Stimulated activated naive CD8-positive, alpha-beta T cell treated with anti-CD3 and anti-CD28 coated beads, Interleukin-15, Interleukin-2, amounts not matched to agents 100 U/mL and 50 U/mL, for 24 hours (primary cell): Measurements from ENCODE around the gene LIMS2.

ENCODE experiments used
- ATAC-seq: fragments of 150-1000 bp; cut with Tn5 transposase; one replicate; pipeline ENCODE4 v1.10.0; 2021
- DNase-seq: peaks from one replicate; pipeline ENCODE4 v3.0.0; 2021

Gene LIMS2

DNA sequence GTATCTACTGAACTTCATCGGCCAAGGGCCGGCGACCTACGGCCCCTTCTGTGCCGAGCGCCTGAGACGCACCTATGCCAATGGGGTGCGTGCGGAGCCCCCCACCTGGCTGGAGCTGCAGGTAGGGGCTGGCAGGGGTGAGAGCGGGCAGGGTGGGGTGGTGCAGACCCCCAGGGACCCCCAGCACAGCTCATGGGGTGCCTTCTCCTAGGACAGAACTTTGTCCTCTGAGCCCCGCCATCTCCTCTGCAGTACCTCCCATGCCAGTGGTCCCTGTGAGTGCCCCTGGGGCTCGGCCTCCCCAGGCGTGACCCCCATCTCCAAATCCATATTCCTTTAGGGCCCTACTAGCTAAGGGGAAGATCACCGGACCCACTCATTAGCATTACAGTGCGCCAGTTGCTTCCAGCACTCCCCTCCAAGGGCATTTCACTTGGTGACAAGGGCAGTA lies 53.3 kb downstream of the LIMS2 start:
- DNase-seq (no peak), ATAC-seq (no peak)

DNA sequence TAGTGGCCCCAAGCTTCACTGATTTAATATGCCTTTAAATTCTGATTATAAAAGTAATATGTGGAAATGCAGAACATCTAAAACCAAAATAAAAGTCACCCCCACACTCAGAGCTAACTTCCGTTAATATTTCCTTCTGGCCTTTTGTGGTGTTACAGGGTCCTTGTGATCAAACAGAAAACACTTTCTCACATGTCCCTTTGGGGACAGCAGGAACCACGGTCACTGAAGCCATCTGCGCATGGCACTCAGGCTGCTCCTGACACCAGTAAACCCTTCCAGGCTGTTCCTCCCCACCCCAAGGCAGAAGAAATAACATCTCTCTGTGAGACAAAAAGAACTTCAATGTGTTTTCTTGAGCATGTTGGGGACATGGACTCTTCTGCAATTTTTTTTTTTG lies 54.5 kb downstream of the LIMS2 start:
- no peak for DNase-seq
- no peak for ATAC-seq

DNA sequence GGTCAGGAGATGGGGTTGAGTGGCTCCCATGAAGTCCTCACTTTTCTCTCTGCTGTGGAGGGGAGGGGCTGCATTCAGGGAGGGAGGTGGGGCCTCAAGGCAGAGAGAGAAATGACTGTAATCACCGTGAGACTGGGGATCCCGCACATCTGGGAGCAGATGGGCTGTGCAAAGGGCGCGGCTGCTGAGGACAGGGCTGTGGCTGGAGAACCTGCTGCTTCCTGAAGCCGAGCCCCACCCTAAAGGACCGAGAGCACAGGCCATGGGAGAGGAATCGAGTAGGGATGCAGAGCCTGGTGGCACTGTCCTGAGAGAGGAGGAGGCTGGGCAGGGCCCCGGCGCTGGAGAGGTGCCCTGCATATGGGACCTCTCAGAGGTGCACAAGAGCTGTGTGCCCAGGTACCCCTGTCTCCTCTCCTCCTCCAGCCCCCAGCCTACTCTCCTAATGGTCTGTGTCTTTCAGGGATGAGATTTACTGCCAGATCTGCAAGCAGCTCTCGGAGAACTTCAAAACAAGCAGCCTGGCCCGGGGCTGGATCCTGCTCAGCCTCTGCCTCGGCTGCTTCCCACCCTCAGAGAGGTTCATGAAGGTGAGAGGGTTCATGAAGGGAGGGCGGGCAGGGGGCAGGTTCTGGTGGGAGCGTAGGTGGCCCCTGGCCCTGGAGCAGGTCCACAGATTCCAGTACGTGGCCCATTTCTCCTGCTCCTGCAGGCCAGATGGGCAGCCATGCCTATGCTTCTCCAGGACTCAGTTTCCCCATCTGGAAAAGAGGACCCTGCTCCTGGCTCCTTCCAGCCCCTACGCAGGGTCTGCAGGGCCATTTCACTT lies 55.2 kb downstream of the LIMS2 start:
- ATAC-seq (no peak), DNase-seq (no peak)

DNA sequence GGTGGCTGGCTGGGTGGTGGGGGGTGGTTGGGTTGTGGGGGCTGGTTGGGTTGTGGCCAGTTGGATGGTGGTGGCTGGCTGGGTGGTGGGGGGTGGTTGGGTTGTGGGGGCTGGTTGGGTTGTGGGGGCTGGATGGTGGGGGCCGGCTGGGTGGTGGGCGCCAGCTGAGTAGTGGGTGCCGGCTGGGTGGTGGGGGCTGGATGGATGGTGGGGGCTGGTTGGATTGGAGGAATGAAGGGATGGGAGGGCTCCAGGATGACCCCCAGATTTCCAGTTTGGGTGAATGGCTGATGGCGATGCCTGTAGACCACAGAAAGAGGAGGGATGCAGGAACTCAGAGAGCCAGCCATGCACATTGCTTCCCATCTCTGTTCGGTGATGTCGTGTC lies 56.1 kb downstream of the LIMS2 start:
- no peak for ATAC-seq
- no peak for DNase-seq

DNA sequence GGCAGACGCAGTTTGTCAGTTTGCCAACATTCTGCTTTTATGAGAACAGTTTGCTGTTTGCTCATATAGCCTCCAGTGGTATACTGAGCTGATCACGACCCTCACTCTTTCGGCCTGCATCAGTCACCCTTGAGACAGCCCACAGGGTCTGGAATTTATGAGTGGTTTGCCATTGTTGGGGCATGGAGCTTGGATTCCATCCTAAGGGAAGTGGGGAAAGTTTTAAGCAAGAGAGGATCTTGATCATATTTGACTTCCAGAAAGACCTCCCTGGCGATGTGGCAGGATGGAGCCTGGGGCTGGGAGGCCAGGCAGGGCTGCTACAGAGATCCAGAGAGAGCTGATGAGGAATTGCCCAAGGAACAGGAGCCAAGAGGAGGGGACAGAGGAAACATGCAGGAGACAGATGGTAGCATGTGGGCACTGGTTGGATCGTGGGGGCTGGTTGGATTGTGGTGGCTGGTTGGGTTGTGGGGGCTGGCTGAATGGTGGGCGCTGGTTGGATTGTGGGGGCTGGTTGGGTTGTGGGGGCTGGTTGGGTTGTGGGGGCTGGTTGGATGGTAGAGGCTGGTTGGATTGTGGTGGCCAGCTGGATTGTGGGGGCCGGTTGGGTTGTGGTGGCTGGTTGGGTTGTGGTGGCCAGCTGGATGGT lies 56.7 kb downstream of the LIMS2 start:
- DNase-seq (no peak), ATAC-seq (no peak)

DNA sequence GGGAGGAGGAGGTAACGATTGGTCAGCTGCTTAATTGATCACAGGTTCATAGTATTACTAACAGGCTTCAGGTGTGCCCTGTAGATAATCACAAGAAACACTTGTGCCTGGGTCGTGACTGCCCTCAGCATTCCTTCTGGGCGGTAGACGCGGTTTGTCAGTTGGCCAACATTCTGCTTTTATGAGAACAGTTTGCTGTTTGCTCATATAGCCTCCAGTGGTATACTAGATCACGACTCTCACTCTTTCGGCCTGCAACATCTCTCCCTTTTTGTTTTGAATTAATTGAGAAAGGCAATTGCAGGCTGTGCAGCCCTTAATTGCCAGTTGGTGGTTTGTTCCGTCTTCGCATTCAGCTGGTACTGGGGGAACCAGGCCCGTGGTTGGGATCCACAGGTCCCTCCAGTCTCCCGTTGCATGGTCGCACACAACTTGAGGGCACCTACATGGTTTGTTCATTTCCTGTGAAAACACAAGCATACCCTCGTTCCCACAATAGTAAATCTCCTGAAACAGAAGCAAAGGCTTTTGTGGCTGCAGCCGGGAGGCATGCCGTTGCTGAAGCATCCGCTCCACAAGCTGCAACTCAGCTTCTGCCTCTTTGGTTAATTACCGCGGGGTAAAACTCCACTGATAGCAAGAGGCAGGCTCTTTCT lies 59.7 kb downstream of the LIMS2 start:
- ATAC-seq = no peak
- DNase-seq = no peak

DNA sequence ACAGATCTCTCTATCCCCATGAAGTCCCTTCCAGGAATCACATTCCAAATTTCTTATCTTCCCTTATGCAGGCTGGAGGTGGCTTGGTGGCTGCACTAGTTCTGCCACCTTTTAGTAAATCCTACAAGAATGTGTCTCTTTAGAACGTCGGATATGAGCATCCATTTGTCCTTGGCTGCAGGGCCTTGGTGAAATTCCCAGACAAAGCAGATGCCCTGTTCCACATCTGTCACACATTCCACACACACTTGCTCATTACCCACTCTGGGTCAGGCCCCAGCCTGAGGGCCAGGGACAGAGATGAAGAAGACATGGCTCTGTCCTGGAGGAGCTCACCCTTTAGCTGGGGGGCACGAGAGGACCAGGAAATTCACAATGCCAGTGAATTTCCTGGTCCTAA lies 60.6 kb downstream of the LIMS2 start:
- ATAC-seq (no peak), DNase-seq (no peak)

DNA sequence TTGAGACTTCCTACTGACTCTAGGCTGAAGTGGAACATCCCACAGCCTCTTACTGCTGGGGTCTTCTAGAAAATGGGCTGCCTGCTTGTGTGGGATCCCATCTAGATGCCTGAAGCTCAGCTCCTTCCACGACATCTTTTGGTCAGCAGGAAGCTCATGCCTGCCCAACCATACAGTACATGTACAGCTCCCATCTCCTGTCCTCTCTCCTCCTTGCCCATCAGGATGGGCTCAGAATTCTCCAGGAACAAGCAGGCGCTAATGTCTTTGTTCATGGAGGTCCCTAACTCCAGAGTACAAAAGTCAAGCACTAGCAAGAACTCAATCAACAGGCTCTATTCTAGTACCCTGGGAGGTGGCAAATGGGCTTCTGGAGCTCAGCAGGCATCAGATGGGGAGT lies 61.1 kb downstream of the LIMS2 start:
- DNase-seq (no peak), ATAC-seq (no peak)

DNA sequence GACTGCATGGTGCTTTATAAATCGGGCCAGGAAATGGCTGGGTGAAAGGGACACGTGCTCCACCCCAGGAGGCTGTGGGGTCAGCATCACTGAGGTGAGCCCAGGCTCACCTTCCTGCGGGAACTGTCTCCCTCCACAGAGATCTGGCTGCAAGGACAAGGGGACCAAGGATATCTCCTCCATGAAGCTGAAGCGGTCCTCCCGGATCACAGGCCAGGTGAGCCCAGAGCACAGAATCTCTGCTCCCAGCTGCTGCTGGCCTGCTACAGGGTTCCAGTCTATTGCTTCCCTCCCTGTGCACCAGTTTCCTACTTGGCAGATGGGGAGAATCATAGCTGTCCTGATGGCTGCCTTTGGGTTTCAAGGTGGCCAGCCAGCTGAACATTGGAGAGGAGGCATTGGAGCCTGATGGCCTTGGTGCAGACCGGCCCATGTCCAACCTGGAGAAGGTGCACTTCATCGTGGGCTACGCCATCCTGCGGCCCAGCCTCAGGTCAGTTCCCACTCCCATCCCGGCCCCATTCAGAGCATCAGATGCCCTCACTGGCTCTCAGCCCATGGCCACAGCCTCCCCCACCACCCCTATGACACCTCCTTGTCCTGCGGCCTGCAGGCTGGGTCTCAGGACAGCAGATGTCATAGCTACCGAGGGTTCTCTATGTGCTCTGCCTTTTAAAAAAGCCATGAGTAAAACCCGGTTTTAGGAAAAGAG lies 63.1 kb downstream of the LIMS2 start:
- ATAC-seq (no peak), DNase-seq (no peak)

DNA sequence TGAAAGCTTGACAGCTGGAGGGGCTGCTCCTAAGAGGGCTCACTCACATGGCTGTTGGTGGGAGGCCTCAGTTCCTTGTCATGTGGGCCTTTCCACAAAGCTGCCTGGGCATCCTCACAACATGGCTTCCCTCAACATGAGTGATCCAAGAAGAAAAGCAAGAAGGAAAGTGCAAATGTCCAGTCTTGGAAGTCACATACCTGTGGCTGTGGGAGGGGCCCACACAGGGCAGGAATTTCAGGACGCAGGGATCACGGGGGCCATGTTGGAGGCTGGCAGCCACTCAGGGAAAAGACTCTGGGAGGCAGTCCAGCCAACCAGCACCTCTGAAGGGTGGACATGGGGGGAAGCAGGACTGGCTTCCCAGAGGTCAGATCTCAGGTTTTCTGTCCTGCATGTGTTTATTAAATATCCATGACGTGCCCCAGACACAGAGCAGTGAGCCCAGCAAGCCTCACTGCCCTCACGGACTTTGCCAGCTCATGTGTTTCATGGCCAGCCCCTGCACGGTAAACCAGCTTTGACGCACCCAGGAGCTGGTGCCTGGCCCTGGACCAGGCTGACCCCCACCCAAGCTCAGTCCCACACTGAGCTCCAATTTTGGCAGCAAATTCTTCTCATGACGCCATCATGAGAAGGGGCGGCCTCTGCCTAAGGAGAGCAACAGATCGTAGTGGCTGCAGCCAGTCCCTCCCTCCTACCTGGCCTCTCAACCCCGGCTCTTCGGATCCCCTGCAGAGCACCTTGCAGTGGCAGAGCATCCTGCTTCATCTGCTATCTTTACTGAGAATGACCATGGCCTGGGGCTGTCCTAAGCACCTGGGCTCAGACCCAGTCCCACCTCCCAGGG lies 64.0 kb downstream of the LIMS2 start:
- no peak for ATAC-seq

DNA sequence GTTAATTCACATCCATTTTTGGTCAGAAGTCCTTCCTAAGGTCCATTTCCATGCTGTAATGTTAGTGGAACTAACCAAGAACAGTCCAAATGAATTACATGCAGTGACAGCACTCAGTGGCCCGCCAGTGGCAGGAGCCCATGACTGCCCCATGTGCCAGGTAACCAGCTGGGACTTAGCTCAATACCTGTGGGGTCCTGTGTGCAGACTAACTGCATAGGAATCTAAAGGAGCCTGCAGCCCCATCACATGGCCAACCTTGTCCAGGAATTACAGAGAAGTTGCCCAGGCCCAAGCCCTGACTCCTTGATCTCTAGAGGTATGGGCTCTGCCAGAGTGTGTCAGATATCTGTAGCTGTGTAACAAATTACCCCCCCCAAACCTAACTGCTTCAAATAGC lies 64.8 kb downstream of the LIMS2 start:
- no peak for DNase-seq
- ATAC-seq = no peak

More for the DNA sequence above, 64.0 kb downstream of the LIMS2 start:
- DNase-seq = no peak

DNA sequence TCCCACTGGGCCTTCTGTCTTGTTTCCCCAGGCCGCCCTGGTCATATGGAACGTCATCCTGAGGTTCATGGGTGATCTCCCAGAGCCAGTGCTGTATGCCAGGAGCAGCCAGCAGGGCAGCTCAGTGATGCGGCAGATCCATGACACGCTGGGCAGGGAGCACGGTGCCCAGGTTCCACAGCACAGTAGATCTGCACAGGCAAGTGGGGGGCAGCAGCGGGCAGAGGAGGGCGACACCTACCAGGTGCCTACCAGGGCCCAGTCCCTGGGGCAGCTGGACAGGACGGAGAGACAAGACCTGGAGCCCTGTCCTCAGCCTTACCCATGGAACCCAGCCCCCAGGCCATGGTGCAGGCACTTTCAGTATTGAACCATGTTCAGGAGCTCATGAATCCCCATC lies 65.5 kb downstream of the LIMS2 start:
- DNase-seq = no peak

DNA sequence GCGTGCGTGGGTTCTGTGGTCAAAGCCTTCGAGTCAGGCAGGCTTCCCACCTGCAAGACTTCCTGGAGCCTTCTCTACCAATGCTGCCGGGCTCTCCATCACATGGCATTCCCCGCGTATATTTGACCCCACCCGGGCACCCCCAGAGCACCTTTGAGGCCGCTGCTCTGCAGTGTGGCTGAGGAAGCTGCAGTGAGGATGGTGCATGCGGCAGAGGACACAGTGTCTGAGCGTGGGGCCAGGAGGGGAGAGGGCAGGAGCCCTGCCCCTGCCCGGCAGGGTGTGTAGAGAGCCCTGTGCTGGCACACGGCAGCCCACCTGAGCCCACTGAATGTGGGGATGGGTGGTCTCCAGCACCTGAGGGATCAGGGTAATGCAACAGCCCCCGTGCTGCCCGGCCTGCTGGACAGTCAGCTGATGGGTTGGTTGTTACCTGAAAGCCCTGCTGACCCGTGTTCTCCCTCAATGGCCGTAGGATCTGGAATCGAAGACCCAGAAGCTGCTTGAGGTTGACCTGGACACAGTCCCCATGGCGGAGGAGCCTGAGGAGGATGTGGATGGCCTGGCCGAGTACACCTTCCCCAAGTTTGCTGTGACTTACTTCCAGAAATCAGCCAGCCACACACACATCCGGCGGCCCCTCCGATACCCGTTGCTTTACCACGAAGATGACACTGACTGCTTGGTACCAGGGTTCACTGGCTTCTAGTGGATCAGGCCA lies 66.1 kb downstream of the LIMS2 start:
- DNase-seq = no peak
- no peak for ATAC-seq

More for the DNA sequence above, 65.5 kb downstream of the LIMS2 start:
- ATAC-seq = no peak

DNA sequence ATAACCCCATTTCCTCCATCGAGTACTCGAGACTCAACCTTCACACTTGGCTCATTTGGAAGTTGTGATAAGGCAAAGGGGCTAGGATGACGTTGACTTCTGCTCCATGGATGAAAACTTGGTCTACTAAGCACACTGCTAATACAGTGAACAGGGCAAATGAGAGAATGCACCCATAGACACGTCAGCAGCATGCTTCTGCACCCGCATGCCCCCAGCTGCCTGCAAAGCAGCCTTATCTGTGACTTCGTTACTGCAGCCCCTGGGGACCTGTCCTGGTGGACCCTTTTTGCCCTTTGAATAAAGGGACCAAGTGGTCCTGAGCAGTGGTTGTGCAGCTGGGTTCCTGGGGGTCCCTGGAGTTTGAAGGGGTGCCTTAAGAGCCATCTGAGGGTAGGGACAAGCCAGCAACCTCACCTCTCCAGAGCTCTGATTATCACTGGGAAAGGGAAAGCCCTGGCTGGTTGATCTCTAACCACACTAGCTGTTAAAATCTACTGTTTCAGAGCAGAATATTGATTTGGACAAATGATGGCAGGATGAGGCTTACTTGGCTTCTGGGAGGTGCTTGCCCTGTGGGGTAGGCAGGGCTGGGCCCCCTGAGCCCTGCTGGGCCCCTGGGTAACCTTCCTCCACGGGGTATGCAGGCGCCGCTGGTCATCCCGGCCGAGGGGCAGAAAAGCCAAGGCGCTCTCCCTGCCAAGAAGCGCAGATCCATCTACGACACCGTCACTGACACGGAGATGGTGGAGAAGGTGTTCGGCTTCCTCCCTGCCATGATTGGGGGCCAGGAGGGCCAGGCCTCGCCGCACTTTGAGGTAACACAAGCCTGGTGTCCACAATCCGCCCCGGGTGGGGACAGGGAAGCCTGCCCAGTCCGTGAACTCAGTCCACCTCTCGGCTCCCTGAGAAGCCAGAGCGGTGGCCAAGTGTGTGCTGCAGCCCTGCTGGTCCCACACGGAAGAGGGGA lies 67.0 kb downstream of the LIMS2 start:
- ATAC-seq (no peak), DNase-seq (no peak)

DNA sequence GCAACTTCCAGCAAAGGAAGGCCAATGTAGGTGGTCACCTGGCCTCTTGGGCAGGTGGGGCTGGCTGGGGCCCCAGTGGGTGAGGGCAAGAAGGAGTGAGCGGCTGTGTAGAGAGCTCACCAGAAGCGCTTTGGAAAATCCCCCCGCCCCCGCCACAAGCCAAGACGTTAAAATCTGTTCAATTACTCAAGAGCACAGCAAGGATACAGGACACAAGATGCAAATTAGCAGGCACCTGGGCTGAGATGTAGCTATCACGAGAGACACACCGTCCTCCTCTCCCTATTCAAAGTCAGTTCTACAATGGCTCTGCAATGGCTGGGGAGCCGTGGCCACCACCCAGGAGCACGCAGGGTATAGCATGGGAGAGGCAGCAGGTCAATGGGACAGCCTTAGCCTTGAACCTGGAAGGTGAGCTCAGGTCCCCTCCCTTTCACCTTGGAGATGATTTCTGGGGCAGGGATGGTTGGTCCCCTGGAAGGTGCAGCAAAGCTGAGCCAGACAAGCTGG lies 67.9 kb downstream of the LIMS2 start:
- ATAC-seq (no peak), DNase-seq (no peak)

DNA sequence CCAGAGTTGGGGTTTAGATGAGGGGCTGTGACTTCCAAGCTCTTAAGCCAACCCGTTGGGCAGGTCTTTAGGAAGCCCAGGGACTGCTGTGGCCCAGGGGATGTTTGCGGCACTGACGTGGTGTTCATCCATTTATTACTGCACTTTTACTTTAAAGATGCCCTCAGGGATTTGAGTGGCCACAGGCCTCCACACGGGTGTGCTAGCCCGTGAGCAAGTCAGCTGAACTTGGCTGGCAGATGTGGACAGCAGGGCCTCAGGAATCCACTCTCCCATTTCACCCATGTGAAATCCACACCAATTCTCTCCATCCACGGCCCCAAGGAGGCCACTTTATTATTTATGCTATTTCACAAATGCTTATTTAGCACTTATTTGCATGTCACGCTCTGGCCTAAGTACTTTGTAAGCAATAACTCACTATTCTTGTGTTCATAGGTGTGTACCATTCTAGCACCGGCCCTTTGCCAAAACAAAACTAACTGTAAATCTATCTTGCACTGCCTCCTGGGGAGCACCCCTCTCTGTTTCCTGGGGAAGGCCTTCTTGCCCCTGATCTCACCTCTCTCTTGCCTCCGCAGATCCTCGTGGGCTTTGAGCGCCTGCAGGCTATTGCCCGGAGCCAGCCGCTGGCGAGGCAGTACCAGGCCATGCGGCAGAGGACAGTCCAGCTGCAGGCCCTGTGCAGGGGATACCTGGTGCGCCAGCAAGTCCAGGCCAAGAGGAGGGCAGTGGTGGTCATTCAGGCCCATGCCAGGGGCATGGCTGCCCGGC lies 68.5 kb downstream of the LIMS2 start:
- ATAC-seq (no peak), DNase-seq (no peak)

DNA sequence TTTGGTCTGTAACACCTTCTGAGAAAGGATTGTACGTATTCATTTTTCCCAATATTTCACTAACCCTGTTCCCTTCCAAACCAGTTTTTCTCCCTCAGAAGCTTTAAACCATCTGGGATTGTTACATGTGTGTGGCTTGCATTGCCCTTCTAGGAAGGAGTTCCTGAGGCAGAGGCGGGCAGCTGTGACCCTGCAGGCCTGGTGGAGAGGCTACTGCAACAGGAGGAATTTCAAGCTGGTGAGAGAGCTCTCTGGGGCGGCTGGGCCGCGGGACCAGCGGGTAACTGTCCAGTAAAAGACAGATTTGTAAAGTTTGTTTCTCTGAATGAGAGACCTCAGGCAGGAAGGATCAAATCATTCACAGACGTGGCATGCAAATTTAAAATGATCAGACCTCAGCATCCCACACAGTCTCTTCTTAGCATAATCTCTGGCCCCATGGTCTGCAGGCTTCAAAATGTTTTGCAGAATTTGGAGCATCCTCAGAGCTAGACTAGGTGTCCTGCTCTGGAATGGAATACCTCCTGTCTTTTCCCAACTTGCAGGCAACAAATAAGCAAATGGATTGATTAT lies 69.6 kb downstream of the LIMS2 start:
- ATAC-seq (no peak), DNase-seq (no peak)

DNA sequence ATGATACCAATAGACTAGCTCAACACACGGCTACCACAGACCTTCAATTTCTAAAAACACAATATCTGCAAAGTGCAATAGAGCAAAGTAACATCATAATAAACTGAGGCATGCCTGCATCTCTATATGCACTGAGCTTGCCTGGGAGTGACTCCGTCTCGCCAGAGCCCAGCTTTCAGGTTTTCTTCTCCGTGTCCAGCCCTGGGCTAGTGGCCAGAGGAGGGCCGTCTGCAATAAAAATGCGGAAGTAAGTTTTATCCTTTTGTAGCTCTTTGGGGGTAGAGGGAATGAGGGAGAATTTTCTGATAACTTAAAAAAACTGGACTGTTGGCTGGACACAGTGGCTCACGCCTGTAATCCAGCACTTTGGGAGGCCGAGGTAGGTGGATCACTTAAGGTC lies 70.3 kb downstream of the LIMS2 start:
- DNase-seq (no peak), ATAC-seq (no peak)
